Measurements from ENCODE around the gene RBPJ. TPM values are rescaled to one million over a fixed set of nuclear protein-coding genes. Genes with fewer than 3 reads are reported as not detected.

Gene RBPJ
- total RNA-seq, 2 experiments from 2014 or later, result 150 to 151 TPM

GRCh38 chr4:26300314-26301307 is 20.2 kb upstream of the RBPJ start:
- POLR2A ChIA-PET, result interaction anchor here (0.6 kb wide), 1 partner anchor 28 kb away, joined by 3 read pairs; no protein-coding TSS in a partner anchor
- Mint-ChIP-seq H3K27ac (no peak overlapping the region), H3K9me3 (no peaks in the 10 kb centered on the region), H3K36me3 (ENCODE audit: low read depth) (no peaks in the 10 kb centered on the region), H3K4me3 (no peak overlapping the region), H3K27me3 (peaks cover 3% of the 10 kb centered on the region), H3K4me1 (ENCODE audit: low read depth) (peaks cover 35% of the 10 kb centered on the region)
- intact Hi-C loops (cut with micrococcal nuclease), result no loop called here
- no peak for ATAC-seq
- CTCF ChIA-PET, result no interaction called here
- DNase-seq, result no peak
- no peak for TF ChIP-seq CTCF (IDR thresholded peaks at IDR 0.05)

GRCh38 chr4:26302031-26302899 is 18.5 kb upstream of the RBPJ start:
- POLR2A ChIA-PET, result interaction anchor here (0.6 to 1.2 kb wide), 2 partner anchors 17 to 103 kb away, joined by 3 to 5 read pairs; no protein-coding TSS in a partner anchor
- DNase-seq (no peak), ATAC-seq (no peak)
- Mint-ChIP-seq H3K36me3 (ENCODE audit: low read depth) (no peaks in the 10 kb centered on the region), H3K27me3 (peaks cover under 1% of the 10 kb centered on the region), H3K27ac (no peak overlapping the region), H3K9me3 (no peaks in the 10 kb centered on the region), H3K4me3 (no peak overlapping the region), H3K4me1 (ENCODE audit: low read depth) (peaks cover 39% of the 10 kb centered on the region)
- intact Hi-C loops (cut with micrococcal nuclease), result no loop called here
- CTCF ChIA-PET, result interaction anchor here (0.8 to 1.2 kb wide), 6 partner anchors 11 to 315 kb away, joined by 3 read pairs; partner anchors contain the start of gene RBPJ
- no peak for TF ChIP-seq CTCF (IDR thresholded peaks at IDR 0.05)

GRCh38 chr4:26303008-26303407 is 17.8 kb upstream of the RBPJ start:
- Mint-ChIP-seq H3K36me3 (ENCODE audit: low read depth) (no peaks in the 10 kb centered on the region), H3K27ac (no peak overlapping the region), H3K4me1 (ENCODE audit: low read depth) (peaks cover 42% of the 10 kb centered on the region), H3K27me3 (no peaks in the 10 kb centered on the region), H3K4me3 (no peak overlapping the region), H3K9me3 (no peaks in the 10 kb centered on the region)
- DNase-seq, result no peak
- no peak for ATAC-seq
- POLR2A ChIA-PET, result interaction anchor here (1.2 kb wide), 1 partner anchor 16 kb away, joined by 5 read pairs; no protein-coding TSS in a partner anchor
- TF ChIP-seq CTCF (IDR thresholded peaks at IDR 0.05), result no peak
- CTCF ChIA-PET, result interaction anchor here (1.0 kb wide), 1 partner anchor 22 kb away, joined by 3 read pairs; no protein-coding TSS in a partner anchor
- intact Hi-C loops (cut with micrococcal nuclease), result no loop called here

GRCh38 chr4:26307037-26307800 is 13.6 kb upstream of the RBPJ start:
- Mint-ChIP-seq H3K36me3 (ENCODE audit: low read depth) (peaks cover under 1% of the 10 kb centered on the region), H3K27ac (peak overlapping the region; percentile 76), H3K9me3 (peaks cover under 1% of the 10 kb centered on the region), H3K4me3 (no peak overlapping the region), H3K4me1 (ENCODE audit: low read depth) (peaks cover 34% of the 10 kb centered on the region), H3K27me3 (no peaks in the 10 kb centered on the region)
- TF ChIP-seq CTCF (IDR thresholded peaks at IDR 0.05), result no peak
- ATAC-seq, result peak; percentile 60
- intact Hi-C loops (cut with micrococcal nuclease), result no loop called here
- CTCF ChIA-PET, result no interaction called here
- DNase-seq, result peak; percentile 45
- POLR2A ChIA-PET, result no interaction called here
